PC-3 (cell line): Measurements from ENCODE around the gene OPTC. TPM values are rescaled to one million over a fixed set of nuclear protein-coding genes. Genes with fewer than 3 reads are reported as not detected.
A peak's percentile ranks its signal among the peaks of the same experiment; 100 is the strongest.

Source experiments
- ATAC-seq: fragments of 200-7000 bp; cut with Tn5 transposase; 2 replicates; pipeline ENCODE4 v1.9.1; 2020; ENCODE audit warnings: mild to moderate bottlenecking, moderate library complexity
- BruUV-seq: library from RNA; stranded (reverse); fragments of 400-500 nt; replicated peaks from 2 replicates; lab custom pipeline; 2021; lab: Mats Ljungman, UMichigan
- CTCF ChIA-PET: fragments of 300-600 bp; sonication (Branson Sonifier 250); formaldehyde crosslinking; loops from one replicate; lab custom pipeline; 2022; ENCODE audit warnings: antibody characterized with exemption; lab: Charles Lee
- POLR2A ChIA-PET: fragments of 300-600 bp; sonication (Branson Sonifier 250); formaldehyde crosslinking; loops from one replicate; lab custom pipeline; 2022; ENCODE audit warnings: antibody characterized with exemption; ENCODE audit not compliant: unreplicated experiment; lab: Charles Lee
- DNase-seq: peaks from one replicate; pipeline ENCODE4 v3.0.0-alpha.2; 2015
- H2AFZ ChIP-seq: fragments of 300-600 bp; sonication (generic); 2 replicates; pipeline ENCODE4 v1.6.0; 2016; ENCODE audit warnings: antibody characterized with exemption, low read length
- H3F3A ChIP-seq: fragments of 300-600 bp; sonication (generic); one replicate; pipeline ENCODE4 v1.6.0; 2017; ENCODE audit warnings: antibody characterized with exemption, low read length, control low read depth, mild to moderate bottlenecking; ENCODE audit not compliant: unreplicated experiment
- H3K27ac ChIP-seq: fragments of 300-600 bp; sonication (generic); 2 replicates; pipeline ENCODE4 v1.5.1; 2016; ENCODE audit warnings: mild to moderate bottlenecking, low read length
- H3K27me3 ChIP-seq: fragments of 300-600 bp; sonication (generic); 2 replicates; pipeline ENCODE4 v1.6.1; 2016; ENCODE audit warnings: low read length, mixed read lengths
- H3K36me3 ChIP-seq: fragments of 300-600 bp; sonication (generic); 2 replicates; pipeline ENCODE4 v1.6.1; 2016; ENCODE audit warnings: low read depth, mixed run types, low read length, mixed read lengths
- H3K4me1 ChIP-seq: fragments of 300-600 bp; sonication (generic); 2 replicates; pipeline ENCODE4 v1.5.1; 2016; ENCODE audit warnings: low read length; ENCODE audit not compliant: insufficient read depth
- H3K4me2 ChIP-seq: fragments of 300-600 bp; sonication (generic); 2 replicates; pipeline ENCODE4 v1.6.0; 2016; ENCODE audit warnings: low read length
- H3K4me3 ChIP-seq: fragments of 300-600 bp; sonication (generic); 2 replicates; pipeline ENCODE4 v1.5.1; 2016; ENCODE audit warnings: mild to moderate bottlenecking, low read length, mixed read lengths
- H3K79me2 ChIP-seq: fragments of 300-600 bp; sonication (generic); 2 replicates; pipeline ENCODE4 v1.6.1; 2017; ENCODE audit warnings: low read length, mixed read lengths
- H3K9ac ChIP-seq: fragments of 300-600 bp; sonication (generic); 2 replicates; pipeline ENCODE4 v1.6.0; 2016; ENCODE audit warnings: mild to moderate bottlenecking, low read length
- H3K9me2 ChIP-seq: fragments of 300-600 bp; sonication (generic); replicated peaks from 2 replicates; pipeline ENCODE4 v1.6.1; 2016; ENCODE audit warnings: mixed run types, low read length, mixed read lengths
- H3K9me3 ChIP-seq: fragments of 300-600 bp; sonication (generic); 2 replicates; pipeline ENCODE4 v1.6.1; 2016; ENCODE audit warnings: low read length, mixed read lengths
- H4K20me1 ChIP-seq: fragments of 300-600 bp; sonication (generic); 2 replicates; pipeline ENCODE4 v1.6.1; 2016; ENCODE audit warnings: low read length, mixed read lengths
- CTCF ChIP-seq: fragments of 300-600 bp; sonication (generic); conservative IDR thresholded peaks from 2 replicates; pipeline ENCODE4 v1.5.1; 2017; ENCODE audit warnings: antibody characterized with exemption, low read depth, mild to moderate bottlenecking, low read length
- EZH2 ChIP-seq: fragments of 300-600 bp; sonication (generic); IDR thresholded peaks from one replicate; pipeline ENCODE4 v1.6.1; 2017; ENCODE audit warnings: antibody characterized with exemption, mild to moderate bottlenecking, low read length; ENCODE audit not compliant: unreplicated experiment
- EZH2phosphoT487 ChIP-seq: fragments of 300-600 bp; sonication (generic); IDR thresholded peaks from 2 replicates; pipeline ENCODE4 v1.6.1; 2018; ENCODE audit warnings: mild to moderate bottlenecking, antibody characterized with exemption, low read length, borderline replicate concordance
- intact Hi-C: fragments of 100-400 bp; cut with micrococcal nuclease; formaldehyde crosslinking; loops from 2 replicates; pipeline ENCODE4 v1.9.0; 2023
- total RNA-seq: library from RNA; depleted of rRNA; stranded (reverse); fragments of >200 nt; gene quantifications from 2 replicates; pipeline ENCODE4 v1.2.3, GENCODE V29; 2014

OPTC gene
- total RNA-seq, 1 experiment from 2014 or later, result not detected

GRCh38 chr1:203524824-203525223, 30.9 kb downstream of the OPTC start:
- DNase-seq, result no peak
- Histone ChIP-seq H3K4me1 (peaks cover 34% of the 10 kb centered on the region), H3K9ac (no peak overlapping the region), H3K79me2 (no peaks in the 10 kb centered on the region), H4K20me1 (no peaks in the 10 kb centered on the region), H3F3A (no peaks in the 10 kb centered on the region), H3K27me3 (no peaks in the 10 kb centered on the region), H3K4me2 (no peak overlapping the region), H3K4me3 (no peak overlapping the region), H2AFZ (no peak overlapping the region), H3K9me3 (no peaks in the 10 kb centered on the region), H3K27ac (no peak overlapping the region), H3K36me3 (no peaks in the 10 kb centered on the region), H3K9me2 (no peaks in the 10 kb centered on the region)
- TF ChIP-seq CTCF (no peak), EZH2phosphoT487 (no peak), EZH2 (no peak)
- ChIA-PET POLR2A (no interaction called here), CTCF (no interaction called here)
- intact Hi-C loops, result no loop called here
- no peak for ATAC-seq
- no TSS peak for BruUV-seq

GRCh38 chr1:203525685-203526084, 31.7 kb downstream of the OPTC start:
- CTCF ChIA-PET, result no interaction called here
- TF ChIP-seq CTCF, result no peak
- TF ChIP-seq EZH2phosphoT487, result no peak
- TF ChIP-seq EZH2, result no peak
- Histone ChIP-seq H3K9me2 (no peaks in the 10 kb centered on the region), H3K4me1 (peaks cover 30% of the 10 kb centered on the region), H3K27me3 (no peaks in the 10 kb centered on the region), H2AFZ (no peak overlapping the region), H3K27ac (no peak overlapping the region), H3K4me2 (no peak overlapping the region), H3K36me3 (no peaks in the 10 kb centered on the region), H3F3A (no peaks in the 10 kb centered on the region), H3K4me3 (no peak overlapping the region), H3K9me3 (no peaks in the 10 kb centered on the region), H3K79me2 (no peaks in the 10 kb centered on the region), H4K20me1 (no peaks in the 10 kb centered on the region), H3K9ac (no peak overlapping the region)
- intact Hi-C loops, result no loop called here
- POLR2A ChIA-PET, result no interaction called here
- no TSS peak for BruUV-seq
- DNase-seq, result no peak
- ATAC-seq, result no peak

GRCh38 chr1:203526130-203526529, 32.2 kb downstream of the OPTC start:
- H4K20me1 ChIP-seq, result no peaks in the 10 kb centered on the region
- TF ChIP-seq CTCF (no peak), EZH2 (no peak), EZH2phosphoT487 (no peak)
- no peaks in the 10 kb centered on the region for H3F3A ChIP-seq
- H3K4me3 ChIP-seq, result no peak overlapping the region
- CTCF ChIA-PET, result no interaction called here
- H3K79me2 ChIP-seq, result no peaks in the 10 kb centered on the region
- DNase-seq, result no peak
- no peak for ATAC-seq
- BruUV-seq, result no TSS peak
- H3K9ac ChIP-seq, result no peak overlapping the region
- peaks cover 30% of the 10 kb centered on the region for H3K4me1 ChIP-seq
- intact Hi-C loops, result no loop called here
- H3K27ac ChIP-seq, result peak overlapping the region; percentile 37
- no peaks in the 10 kb centered on the region for H3K27me3 ChIP-seq
- H3K36me3 ChIP-seq, result no peaks in the 10 kb centered on the region
- H3K9me3 ChIP-seq, result no peaks in the 10 kb centered on the region
- peak overlapping the region; percentile 44 for H3K4me2 ChIP-seq
- POLR2A ChIA-PET, result interaction anchor here (1.4 kb wide), 1 partner anchor 12 kb away, joined by 8 read pairs; no protein-coding TSS in a partner anchor
- H3K9me2 ChIP-seq, result no peaks in the 10 kb centered on the region
- H2AFZ ChIP-seq, result peak overlapping the region; percentile 31; the same call in 1 of the 2 replicates
